Measurements from ENCODE around the gene PVALEF.

GRCh38 chr17:81130385-81131361 lies 34.6 kb upstream of the PVALEF start:
- TF ChIP-seq CTCF (IDR thresholded peaks at IDR 0.05; ENCODE audit: insufficient read depth, low read length) (no peak), POLR2AphosphoS5 (IDR thresholded peaks at IDR 0.05; ENCODE audit: low read depth) (no peak), SPI1 (IDR thresholded peaks at IDR 0.05; ENCODE audit: borderline replicate concordance, low read depth) (no peak), REST (IDR thresholded peaks at IDR 0.05; ENCODE audit: insufficient replicate concordance, low read depth) (no peak)
